ENCODE measurements around the gene MMS19.

DNA sequence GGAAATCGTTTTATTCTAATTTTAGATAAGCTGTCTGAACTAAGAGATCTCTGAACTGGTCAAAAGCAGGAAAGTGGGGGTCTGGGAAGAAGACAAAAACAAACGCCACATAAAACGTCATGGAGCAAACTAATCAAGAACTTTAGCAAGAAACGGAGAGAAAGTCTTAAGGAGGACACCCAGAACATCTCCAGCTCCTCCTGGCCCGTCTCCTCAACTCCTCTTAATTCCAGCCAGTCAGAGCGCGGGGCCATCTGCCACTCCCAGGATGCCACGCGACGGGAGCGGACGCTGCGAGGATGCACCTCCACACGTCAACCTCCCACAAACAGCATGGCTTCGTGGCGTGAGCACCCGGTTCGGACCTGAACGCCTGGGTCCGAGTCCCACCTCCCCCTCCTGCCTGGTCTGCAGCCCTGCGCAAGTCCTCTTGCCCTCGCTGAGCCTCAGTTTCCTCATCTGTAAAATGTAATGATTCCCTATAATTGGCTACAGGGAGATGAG, 598 bp downstream of the MMS19 start:
- TF ChIP-seq, protein P1, sequence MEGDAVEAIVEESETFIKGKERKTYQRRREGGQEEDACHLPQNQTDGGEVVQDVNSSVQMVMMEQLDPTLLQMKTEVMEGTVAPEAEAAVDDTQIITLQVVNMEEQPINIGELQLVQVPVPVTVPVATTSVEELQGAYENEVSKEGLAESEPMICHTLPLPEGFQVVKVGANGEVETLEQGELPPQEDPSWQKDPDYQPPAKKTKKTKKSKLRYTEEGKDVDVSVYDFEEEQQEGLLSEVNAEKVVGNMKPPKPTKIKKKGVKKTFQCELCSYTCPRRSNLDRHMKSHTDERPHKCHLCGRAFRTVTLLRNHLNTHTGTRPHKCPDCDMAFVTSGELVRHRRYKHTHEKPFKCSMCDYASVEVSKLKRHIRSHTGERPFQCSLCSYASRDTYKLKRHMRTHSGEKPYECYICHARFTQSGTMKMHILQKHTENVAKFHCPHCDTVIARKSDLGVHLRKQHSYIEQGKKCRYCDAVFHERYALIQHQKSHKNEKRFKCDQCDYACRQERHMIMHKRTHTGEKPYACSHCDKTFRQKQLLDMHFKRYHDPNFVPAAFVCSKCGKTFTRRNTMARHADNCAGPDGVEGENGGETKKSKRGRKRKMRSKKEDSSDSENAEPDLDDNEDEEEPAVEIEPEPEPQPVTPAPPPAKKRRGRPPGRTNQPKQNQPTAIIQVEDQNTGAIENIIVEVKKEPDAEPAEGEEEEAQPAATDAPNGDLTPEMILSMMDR (IDR thresholded peaks at IDR 0.05), result no peak
- TF ChIP-seq EP300 (IDR thresholded peaks at IDR 0.05; ENCODE audit: low read depth) (no peak), POLR2AphosphoS5 (IDR thresholded peaks at IDR 0.05) (peak; percentile 40 to 76 (median 68))

All from transverse colon (tissue), 4 donors.